RWPE1 (cell line): ENCODE results near the gene R3HDM4.
A peak's percentile ranks its signal among the peaks of the same experiment; 100 is the strongest.

ENCODE experiments used
- CTCF ChIA-PET: fragments of 350-600 bp; sonication (Branson Sonifier 250); formaldehyde crosslinking; extraction: SDS; loops from one replicate; lab custom pipeline; 2021; lab: Yijun Ruan, JAX
- POLR2A ChIA-PET: fragments of 400-600 bp; formaldehyde crosslinking; extraction: SDS; loops from one replicate; lab custom pipeline; 2020; ENCODE audit warnings: antibody characterized with exemption; ENCODE audit not compliant: low non-redundant PET; lab: Yijun Ruan, JAX
- DNase-seq: peaks from one replicate; pipeline ENCODE4 v3.0.0; 2012; ENCODE audit warnings: low spot score
- H3K27ac ChIP-seq: fragments of 450-650 bp; 2 replicates; pipeline ENCODE4 v1.5.1; 2017
- TF ChIP-seq, protein P1 (sequence below): fragments of 450-650 bp; conservative IDR thresholded peaks from 2 replicates; pipeline ENCODE4 v1.5.1; 2017; ENCODE audit warnings: low read depth, mild to moderate bottlenecking

The R3HDM4 gene

DNA sequence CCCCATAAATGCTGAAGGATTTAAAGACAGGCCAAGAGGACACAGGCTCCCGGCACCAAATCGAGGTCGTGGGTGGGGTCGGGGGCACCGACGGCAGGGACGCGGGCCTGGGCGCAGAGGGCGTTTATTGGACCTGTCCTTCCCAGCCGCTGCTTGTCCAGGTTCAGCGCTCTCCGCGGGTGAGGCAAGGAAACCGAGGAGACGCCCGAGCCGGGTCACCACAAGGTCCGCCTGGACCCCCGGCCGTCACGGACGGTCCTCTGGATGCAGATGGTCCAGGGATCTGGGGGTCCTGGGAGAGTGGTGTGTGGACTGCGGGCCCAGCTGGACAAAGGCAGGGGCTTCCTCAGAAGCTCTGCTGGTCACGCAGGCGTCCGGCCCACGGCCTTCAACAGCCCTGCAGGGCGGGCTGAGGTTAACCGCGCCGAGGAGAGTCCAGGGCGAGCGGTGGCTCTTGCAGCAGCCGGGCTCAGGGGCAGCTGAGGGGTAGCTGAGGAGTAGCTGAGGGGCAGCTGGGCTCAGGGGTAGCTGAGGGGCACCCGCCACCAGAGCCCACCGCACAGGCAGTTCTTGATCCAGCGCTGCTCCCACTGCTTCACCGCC lies 45.1 kb downstream of the R3HDM4 start:
- ChIA-PET CTCF (interaction anchor here (0.6 to 1.0 kb wide), 2 partner anchors 11 to 352 kb away, joined by 3 to 5 read pairs; no protein-coding TSS in a partner anchor), POLR2A (no interaction called here)
- DNase-seq: no peak
- TF ChIP-seq, protein P1, sequence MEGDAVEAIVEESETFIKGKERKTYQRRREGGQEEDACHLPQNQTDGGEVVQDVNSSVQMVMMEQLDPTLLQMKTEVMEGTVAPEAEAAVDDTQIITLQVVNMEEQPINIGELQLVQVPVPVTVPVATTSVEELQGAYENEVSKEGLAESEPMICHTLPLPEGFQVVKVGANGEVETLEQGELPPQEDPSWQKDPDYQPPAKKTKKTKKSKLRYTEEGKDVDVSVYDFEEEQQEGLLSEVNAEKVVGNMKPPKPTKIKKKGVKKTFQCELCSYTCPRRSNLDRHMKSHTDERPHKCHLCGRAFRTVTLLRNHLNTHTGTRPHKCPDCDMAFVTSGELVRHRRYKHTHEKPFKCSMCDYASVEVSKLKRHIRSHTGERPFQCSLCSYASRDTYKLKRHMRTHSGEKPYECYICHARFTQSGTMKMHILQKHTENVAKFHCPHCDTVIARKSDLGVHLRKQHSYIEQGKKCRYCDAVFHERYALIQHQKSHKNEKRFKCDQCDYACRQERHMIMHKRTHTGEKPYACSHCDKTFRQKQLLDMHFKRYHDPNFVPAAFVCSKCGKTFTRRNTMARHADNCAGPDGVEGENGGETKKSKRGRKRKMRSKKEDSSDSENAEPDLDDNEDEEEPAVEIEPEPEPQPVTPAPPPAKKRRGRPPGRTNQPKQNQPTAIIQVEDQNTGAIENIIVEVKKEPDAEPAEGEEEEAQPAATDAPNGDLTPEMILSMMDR: no peak
- H3K27ac ChIP-seq: peak overlapping the region; percentile 92

DNA sequence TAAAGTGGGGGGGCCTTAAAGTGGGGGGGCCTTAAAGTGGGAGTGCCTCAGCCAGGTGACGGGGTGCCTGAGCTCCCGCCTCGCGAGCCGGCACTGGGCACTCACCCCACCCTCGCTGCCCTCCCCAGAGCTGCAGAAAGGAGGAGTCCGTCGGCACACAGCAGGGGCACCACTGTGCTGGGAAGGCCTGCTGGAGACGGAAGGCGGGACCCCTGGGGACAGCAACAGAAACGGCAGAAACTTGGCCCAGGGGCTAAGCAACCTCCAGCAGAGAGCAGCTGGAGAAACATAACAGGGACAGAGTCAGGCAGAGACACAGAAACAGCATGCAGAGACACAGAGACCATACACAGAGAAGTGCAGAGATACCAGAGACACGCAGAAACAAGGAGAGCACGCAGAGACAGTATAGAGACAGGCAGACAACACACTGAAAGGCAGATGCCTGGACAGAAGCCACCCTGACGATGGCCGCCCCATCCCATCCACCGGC lies 45.7 kb downstream of the R3HDM4 start:
- ChIA-PET CTCF (interaction anchor here (0.6 to 1.0 kb wide), 3 partner anchors 11 to 696 kb away, joined by 3 to 5 read pairs (median 4); no protein-coding TSS in a partner anchor), POLR2A (no interaction called here)
- TF ChIP-seq, protein P1: no peak
- peak overlapping the region; percentile 49 for H3K27ac ChIP-seq
- DNase-seq: no peak

DNA sequence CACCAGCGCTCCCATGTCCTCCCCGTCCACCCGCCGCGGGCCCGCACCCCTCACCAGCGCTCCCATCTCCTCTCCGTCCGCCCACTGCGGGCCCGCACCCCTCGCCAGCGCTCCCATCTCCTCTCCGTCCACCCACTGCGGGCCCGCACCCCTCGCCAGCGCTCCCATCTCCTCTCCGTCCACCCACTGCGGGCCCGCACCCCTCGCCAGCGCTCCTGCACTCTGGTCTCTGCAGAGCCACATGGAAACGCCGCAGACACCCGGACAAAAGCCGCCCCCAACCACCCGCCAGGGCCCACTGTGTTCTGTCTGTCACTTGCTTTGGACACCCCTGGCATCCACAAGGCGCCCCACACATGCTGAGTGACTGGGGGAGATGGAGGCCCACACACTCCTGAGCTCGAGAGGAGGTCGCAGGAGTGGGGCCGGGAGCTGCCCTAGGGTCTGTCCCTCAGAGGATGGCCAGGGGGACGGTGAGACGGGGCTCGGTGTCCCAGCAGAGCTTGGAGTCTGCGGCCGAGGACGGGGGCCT lies 46.2 kb downstream of the R3HDM4 start:
- peak overlapping the region; percentile 49 for H3K27ac ChIP-seq
- TF ChIP-seq, protein P1: no peak
- ChIA-PET CTCF (interaction anchor here (0.6 to 1.0 kb wide), 2 partner anchors 10 to 697 kb away, joined by 4 to 5 read pairs; no protein-coding TSS in a partner anchor), POLR2A (no interaction called here)
- DNase-seq: no peak

DNA sequence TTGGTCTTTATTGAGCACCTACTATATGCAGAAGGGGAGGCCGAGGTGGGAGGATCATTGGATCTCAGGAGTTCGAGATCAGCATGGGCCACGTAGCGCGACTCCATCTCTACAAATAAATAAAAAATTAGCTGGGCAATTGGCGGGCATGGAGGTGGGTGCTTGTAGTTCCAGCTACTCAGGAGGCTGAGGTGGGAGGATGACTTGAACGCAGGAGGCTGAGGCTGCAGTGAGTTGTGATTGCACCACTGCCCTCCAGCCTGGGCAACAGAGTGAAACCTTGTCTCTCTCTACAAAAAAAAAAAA lies 49.8 kb downstream of the R3HDM4 start:
- H3K27ac ChIP-seq: peak overlapping the region; percentile 73

DNA sequence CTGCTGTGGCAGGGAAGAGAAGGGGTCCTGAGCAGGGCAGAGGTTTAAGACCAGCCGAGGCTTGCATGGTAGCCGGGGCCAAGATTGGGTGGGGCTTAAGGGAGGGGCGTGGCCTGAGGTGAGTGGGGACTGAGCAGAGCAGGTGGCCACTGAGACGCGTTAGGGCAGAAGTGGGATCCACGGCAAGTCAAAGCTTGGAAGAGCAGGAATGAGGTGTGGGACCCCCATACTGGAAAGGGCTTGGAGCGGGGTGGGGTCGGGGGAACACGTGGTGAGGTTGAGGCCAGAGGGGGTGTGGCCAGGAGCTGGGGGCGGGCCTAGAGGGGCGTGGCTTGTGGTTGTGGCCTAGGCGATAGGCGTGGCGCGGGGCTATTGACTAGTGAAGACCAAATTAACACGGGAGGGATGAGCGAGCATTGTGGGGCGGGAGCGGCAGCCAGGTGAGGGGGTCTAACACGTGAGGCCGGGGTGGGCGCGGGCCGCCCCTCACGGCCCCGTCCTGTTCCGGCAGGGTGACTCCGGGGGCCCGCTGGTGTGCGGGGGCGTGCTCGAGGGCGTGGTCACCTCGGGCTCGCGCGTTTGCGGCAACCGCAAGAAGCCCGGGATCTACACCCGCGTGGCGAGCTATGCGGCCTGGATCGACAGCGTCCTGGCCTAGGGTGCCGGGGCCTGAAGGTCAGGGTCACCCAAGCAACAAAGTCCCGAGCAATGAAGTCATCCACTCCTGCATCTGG lies 50.3 kb downstream of the R3HDM4 start:
- TF ChIP-seq, protein P1: no peak
- DNase-seq: peak; percentile 63
- CTCF ChIA-PET: interaction anchor here (0.6 to 1.6 kb wide), 4 partner anchors 10 to 142 kb away, joined by 3 to 5 read pairs (median 4); no protein-coding TSS in a partner anchor
- POLR2A ChIA-PET: no interaction called here
- peak overlapping the region; percentile 73 for H3K27ac ChIP-seq

More for the DNA sequence above, 49.8 kb downstream of the R3HDM4 start:
- POLR2A ChIA-PET: no interaction called here
- CTCF ChIA-PET: interaction anchor here (0.6 to 1.6 kb wide), 5 partner anchors 9 to 376 kb away, joined by 3 to 5 read pairs (median 4); no protein-coding TSS in a partner anchor
- TF ChIP-seq, protein P1: no peak
- DNase-seq: no peak
